ENCODE data around the gene FARS2. TPM values are rescaled to one million over a fixed set of nuclear protein-coding genes. Genes with fewer than 3 reads are reported as not detected.
A peak's percentile ranks its signal among the peaks of the same experiment; 100 is the strongest.

FARS2 gene
- total and polyA plus RNA-seq, 12 donors: 7.6 to 22.4 (median 20.8) TPM

- TF ChIP-seq, protein P1, sequence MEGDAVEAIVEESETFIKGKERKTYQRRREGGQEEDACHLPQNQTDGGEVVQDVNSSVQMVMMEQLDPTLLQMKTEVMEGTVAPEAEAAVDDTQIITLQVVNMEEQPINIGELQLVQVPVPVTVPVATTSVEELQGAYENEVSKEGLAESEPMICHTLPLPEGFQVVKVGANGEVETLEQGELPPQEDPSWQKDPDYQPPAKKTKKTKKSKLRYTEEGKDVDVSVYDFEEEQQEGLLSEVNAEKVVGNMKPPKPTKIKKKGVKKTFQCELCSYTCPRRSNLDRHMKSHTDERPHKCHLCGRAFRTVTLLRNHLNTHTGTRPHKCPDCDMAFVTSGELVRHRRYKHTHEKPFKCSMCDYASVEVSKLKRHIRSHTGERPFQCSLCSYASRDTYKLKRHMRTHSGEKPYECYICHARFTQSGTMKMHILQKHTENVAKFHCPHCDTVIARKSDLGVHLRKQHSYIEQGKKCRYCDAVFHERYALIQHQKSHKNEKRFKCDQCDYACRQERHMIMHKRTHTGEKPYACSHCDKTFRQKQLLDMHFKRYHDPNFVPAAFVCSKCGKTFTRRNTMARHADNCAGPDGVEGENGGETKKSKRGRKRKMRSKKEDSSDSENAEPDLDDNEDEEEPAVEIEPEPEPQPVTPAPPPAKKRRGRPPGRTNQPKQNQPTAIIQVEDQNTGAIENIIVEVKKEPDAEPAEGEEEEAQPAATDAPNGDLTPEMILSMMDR (IDR thresholded peaks at IDR 0.05): no peak
- intact Hi-C loops (cut with DNase I): no loop called here
- WGBS, 2 donors: 86 to 88% methylated on average over 4 of the region's 4 CpGs
- Histone ChIP-seq H3K27ac (no peak overlapping the region), H3K4me3 (no peak overlapping the region), H3K9me3 (peaks cover 0 to 5% (median 0%) of the 10 kb centered on the region in 11 donors), H3K36me3 (peaks cover 0 to 30% (median 0%) of the 10 kb centered on the region in 9 donors), H3K27me3 (no peaks in the 10 kb centered on the region), H3K4me1 (no peaks in the 10 kb centered on the region)
- ATAC-seq: no peak
- no peak for DNase-seq
Observed at GRCh38 chr6:5250911-5251310, 10.4 kb upstream of the FARS2 start.

DNA sequence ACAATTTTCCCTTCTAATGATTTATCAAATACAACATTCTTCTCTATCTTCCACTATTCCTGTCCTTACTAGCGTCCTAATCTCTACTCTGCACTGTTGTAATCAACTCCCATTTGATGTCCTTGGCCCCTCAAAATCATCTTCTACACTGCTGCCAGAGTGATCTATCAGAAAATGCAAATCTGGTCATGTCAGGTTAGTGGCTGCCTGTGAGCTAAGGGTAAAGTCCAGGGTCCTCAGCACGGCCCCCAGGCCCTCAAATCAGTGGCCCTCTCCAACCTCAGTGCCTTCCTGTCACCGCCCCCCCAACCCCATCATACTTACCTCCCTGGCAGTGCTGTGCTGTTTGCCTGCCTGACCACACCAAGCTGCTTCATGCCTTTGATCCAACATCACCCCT is 4.4 kb upstream of the FARS2 start:
- Histone ChIP-seq H3K27ac (no peak overlapping the region), H3K36me3 (peaks cover 0 to 23% (median 0%) of the 10 kb centered on the region in 9 donors), H3K9me3 (no peaks in the 10 kb centered on the region), H3K4me1 (peaks cover 0 to 18% (median 12%) of the 10 kb centered on the region in 9 donors), H3K4me3 (no peak overlapping the region), H3K27me3 (no peaks in the 10 kb centered on the region)
- WGBS, 2 donors: 89 to 95% methylated on average over 3 of the region's 3 CpGs
- TF ChIP-seq, protein P1 (IDR thresholded peaks at IDR 0.05): no peak
- intact Hi-C loops (cut with DNase I): loop anchor here in 1 of 10 donors (5.0 kb wide), 1 partner anchor 110 kb away; no protein-coding TSS in a partner anchor
- DNase-seq (no peak), ATAC-seq (no peak)

GRCh38 chr6:5257400-5257799 is 3.9 kb upstream of the FARS2 start:
- H3K4me1 ChIP-seq: peaks cover 0 to 22% (median 17%) of the 10 kb centered on the region in 9 donors
- intact Hi-C loops (cut with DNase I): loop anchor here in 1 of 10 donors (5.0 kb wide), 1 partner anchor 110 kb away; no protein-coding TSS in a partner anchor
- TF ChIP-seq, protein P1 (IDR thresholded peaks at IDR 0.05): no peak
- WGBS, 2 donors: 98% methylated on average over 8 of the region's 8 CpGs
- H3K27ac ChIP-seq: no peak overlapping the region
- H3K36me3 ChIP-seq: peaks cover 0 to 21% (median 0%) of the 10 kb centered on the region in 9 donors
- ATAC-seq (no peak), DNase-seq (no peak)
- no peaks in the 10 kb centered on the region for H3K27me3 ChIP-seq
- no peak overlapping the region for H3K4me3 ChIP-seq
- no peaks in the 10 kb centered on the region for H3K9me3 ChIP-seq

GRCh38 chr6:5259428-5259827 is 1.9 kb upstream of the FARS2 start:
- WGBS, 2 donors: 78 to 87% methylated on average over 3 of the region's 3 CpGs

More at GRCh38 chr6:5259428-5259827, 1.9 kb upstream of the FARS2 start:
- peaks cover 0 to 27% (median 22%) of the 10 kb centered on the region in 9 donors for H3K4me1 ChIP-seq
- ATAC-seq (no peak), DNase-seq (no peak)
- TF ChIP-seq, protein P1 (IDR thresholded peaks at IDR 0.05): no peak
- no peaks in the 10 kb centered on the region for H3K9me3 ChIP-seq
- H3K36me3 ChIP-seq: peaks cover 0 to 6% (median 0%) of the 10 kb centered on the region in 9 donors
- intact Hi-C loops (cut with DNase I): loop anchor here in 1 of 10 donors (5.0 kb wide), 1 partner anchor 112 kb away; no protein-coding TSS in a partner anchor
- no peaks in the 10 kb centered on the region for H3K27me3 ChIP-seq
- peak overlapping the region in 6 of 10 donors; percentile 78 to 91 (median 84) for H3K4me3 ChIP-seq
- H3K27ac ChIP-seq: peak overlapping the region in 1 of 10 donors; percentile 100

All from heart right ventricle (tissue), 16 donors.